Measurements from ENCODE around the gene IL2RA. TPM values are rescaled to one million over a fixed set of nuclear protein-coding genes. Genes with fewer than 3 reads are reported as not detected.

Gene IL2RA
- total RNA-seq, 1 experiment from 2014 or later = 0.59 TPM

DNA sequence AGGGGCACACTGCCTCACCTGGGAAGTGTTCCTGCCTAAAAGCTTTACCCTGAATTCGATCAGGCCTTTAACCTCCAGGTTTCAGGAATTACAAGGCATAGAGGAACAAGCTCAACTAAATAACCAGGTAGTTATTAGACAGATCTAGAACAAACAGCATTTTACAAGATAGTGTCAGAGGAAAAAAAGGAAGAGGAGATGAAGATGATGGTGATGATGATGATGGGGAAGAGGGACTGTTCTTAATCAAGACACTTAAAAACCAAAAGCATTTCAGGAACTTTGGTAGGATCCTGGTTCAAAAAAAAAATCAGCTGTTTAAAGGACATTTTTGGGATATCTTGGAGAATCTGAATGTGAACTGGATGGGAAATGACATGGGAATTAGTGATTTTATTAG is 38.2 kb upstream of the IL2RA start:
- Histone ChIP-seq H3K9me2 (ENCODE audit: insufficient read depth) (no peaks in the 10 kb centered on the region), H3K9ac (ENCODE audit: low read length) (no peak overlapping the region), H3K36me3 (ENCODE audit: control insufficient read depth in 1 of 2, insufficient read depth in 2 of 2, low read length in 2 of 2) (peaks cover 44 to 47% of the 10 kb centered on the region in 2 experiments), H4K20me1 (ENCODE audit: insufficient read depth) (peaks cover 9% of the 10 kb centered on the region; the same call in 1 of the 2 replicates), H3K9me3 (ENCODE audit: control insufficient read depth in 1 of 2, insufficient read depth in 1 of 2, low read depth in 1 of 2, low read length in 2 of 2) (no peaks in the 10 kb centered on the region), H3K4me1 (ENCODE audit: control insufficient read depth in 1 of 2, insufficient read depth in 2 of 2, low read length in 2 of 2) (no peaks in the 10 kb centered on the region), H3K79me2 (ENCODE audit: insufficient read depth, low read length) (peaks cover 95% of the 10 kb centered on the region), H2AFZ (ENCODE audit: low read depth, low read length, poor library complexity, severe bottlenecking) (no peak overlapping the region), H3K4me3 (replicated peaks in 1 of 2; ENCODE audit: low read depth in 1 of 2, low read length in 2 of 2) (no peak overlapping the region), H3K27me3 (ENCODE audit: insufficient read depth, low read length) (no peaks in the 10 kb centered on the region), H3K27ac (ENCODE audit: low read depth, low read length) (no peak overlapping the region), H3K4me2 (ENCODE audit: low read length) (no peak overlapping the region)
- ChIA-PET CTCF (interaction anchor here (2.0 kb wide), 1 partner anchor 302 kb away, joined by 5 read pairs; no protein-coding TSS in a partner anchor), RAD21 (ENCODE audit: low non-redundant PET in 1 of 2, low total read pairs in 2 of 2, uncharacterized antibody in 2 of 2, unreplicated experiment in 2 of 2) (no interaction called here), POLR2A (no interaction called here)
- ATAC-seq = no peak
- DNase-seq (ENCODE audit: low read depth, low spot score) = no peak
- intact Hi-C loops (cut with micrococcal nuclease) = no loop called here
- BruUV-seq (replicated peaks) = no TSS peak
- TF ChIP-seq, protein P1, sequence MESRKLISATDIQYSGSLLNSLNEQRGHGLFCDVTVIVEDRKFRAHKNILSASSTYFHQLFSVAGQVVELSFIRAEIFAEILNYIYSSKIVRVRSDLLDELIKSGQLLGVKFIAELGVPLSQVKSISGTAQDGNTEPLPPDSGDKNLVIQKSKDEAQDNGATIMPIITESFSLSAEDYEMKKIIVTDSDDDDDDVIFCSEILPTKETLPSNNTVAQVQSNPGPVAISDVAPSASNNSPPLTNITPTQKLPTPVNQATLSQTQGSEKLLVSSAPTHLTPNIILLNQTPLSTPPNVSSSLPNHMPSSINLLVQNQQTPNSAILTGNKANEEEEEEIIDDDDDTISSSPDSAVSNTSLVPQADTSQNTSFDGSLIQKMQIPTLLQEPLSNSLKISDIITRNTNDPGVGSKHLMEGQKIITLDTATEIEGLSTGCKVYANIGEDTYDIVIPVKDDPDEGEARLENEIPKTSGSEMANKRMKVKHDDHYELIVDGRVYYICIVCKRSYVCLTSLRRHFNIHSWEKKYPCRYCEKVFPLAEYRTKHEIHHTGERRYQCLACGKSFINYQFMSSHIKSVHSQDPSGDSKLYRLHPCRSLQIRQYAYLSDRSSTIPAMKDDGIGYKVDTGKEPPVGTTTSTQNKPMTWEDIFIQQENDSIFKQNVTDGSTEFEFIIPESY (IDR thresholded peaks at IDR 0.05; ENCODE audit: extremely low read depth, insufficient replicate concordance, low read length) = no peak
- TF ChIP-seq, protein P2, sequence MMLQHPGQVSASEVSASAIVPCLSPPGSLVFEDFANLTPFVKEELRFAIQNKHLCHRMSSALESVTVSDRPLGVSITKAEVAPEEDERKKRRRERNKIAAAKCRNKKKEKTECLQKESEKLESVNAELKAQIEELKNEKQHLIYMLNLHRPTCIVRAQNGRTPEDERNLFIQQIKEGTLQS (IDR thresholded peaks at IDR 0.05) = no peak
- TF ChIP-seq, protein P3, sequence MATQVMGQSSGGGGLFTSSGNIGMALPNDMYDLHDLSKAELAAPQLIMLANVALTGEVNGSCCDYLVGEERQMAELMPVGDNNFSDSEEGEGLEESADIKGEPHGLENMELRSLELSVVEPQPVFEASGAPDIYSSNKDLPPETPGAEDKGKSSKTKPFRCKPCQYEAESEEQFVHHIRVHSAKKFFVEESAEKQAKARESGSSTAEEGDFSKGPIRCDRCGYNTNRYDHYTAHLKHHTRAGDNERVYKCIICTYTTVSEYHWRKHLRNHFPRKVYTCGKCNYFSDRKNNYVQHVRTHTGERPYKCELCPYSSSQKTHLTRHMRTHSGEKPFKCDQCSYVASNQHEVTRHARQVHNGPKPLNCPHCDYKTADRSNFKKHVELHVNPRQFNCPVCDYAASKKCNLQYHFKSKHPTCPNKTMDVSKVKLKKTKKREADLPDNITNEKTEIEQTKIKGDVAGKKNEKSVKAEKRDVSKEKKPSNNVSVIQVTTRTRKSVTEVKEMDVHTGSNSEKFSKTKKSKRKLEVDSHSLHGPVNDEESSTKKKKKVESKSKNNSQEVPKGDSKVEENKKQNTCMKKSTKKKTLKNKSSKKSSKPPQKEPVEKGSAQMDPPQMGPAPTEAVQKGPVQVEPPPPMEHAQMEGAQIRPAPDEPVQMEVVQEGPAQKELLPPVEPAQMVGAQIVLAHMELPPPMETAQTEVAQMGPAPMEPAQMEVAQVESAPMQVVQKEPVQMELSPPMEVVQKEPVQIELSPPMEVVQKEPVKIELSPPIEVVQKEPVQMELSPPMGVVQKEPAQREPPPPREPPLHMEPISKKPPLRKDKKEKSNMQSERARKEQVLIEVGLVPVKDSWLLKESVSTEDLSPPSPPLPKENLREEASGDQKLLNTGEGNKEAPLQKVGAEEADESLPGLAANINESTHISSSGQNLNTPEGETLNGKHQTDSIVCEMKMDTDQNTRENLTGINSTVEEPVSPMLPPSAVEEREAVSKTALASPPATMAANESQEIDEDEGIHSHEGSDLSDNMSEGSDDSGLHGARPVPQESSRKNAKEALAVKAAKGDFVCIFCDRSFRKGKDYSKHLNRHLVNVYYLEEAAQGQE (IDR thresholded peaks at IDR 0.05; ENCODE audit: low read depth) = no peak
- TF ChIP-seq ZFX (IDR thresholded peaks at IDR 0.05) (no peak), POLR2A (IDR thresholded peaks at IDR 0.05; ENCODE audit: borderline replicate concordance, extremely low read depth, insufficient read depth, insufficient read length) (no peak), ZNF274 (IDR thresholded peaks at IDR 0.05; ENCODE audit: low read depth, low read length) (no peak), TCF7L2 (IDR thresholded peaks at IDR 0.05; ENCODE audit: borderline replicate concordance, extremely low read depth, insufficient read depth, insufficient read length) (no peak)
- TF ChIP-seq, protein P4, sequence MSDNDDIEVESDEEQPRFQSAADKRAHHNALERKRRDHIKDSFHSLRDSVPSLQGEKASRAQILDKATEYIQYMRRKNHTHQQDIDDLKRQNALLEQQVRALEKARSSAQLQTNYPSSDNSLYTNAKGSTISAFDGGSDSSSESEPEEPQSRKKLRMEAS (IDR thresholded peaks at IDR 0.05) = no peak

Data from HCT116 (cell line).